HG03159 (cell line): ENCODE measurements around the gene CLUH.
"Not testable (repeated sequence)": the region's sequence is repeated elsewhere in the genome, so short reads cannot be mapped to it uniquely, and the experiment has no call there.

Experiments
- ATAC-seq: cut with Tn5 transposase; IDR thresholded peaks from one replicate; pipeline ENCODE4 v1.9.1; 2021; ENCODE audit warnings: mild to moderate bottlenecking, moderate library complexity; ENCODE audit not compliant: unreplicated experiment

Gene CLUH

GRCh38 chr17:2688351-2689342 lies 22.9 kb downstream of the CLUH start:
- ATAC-seq: no peak

- ATAC-seq: no peak
These were observed 24.5 kb downstream of the CLUH start for GRCh38 chr17:2687074-2687418.

GRCh38 chr17:2685696-2686095 lies 25.9 kb downstream of the CLUH start:
- ATAC-seq: no peak

- ATAC-seq: no peak
These were observed 27.0 kb downstream of the CLUH start for GRCh38 chr17:2684549-2684948.

- ATAC-seq: no peak
These were observed 27.7 kb downstream of the CLUH start for GRCh38 chr17:2683912-2684311.

- ATAC-seq: no peak
These were observed 29.2 kb downstream of the CLUH start for GRCh38 chr17:2682176-2682938.

- no peak for ATAC-seq
These were observed 29.9 kb downstream of the CLUH start for GRCh38 chr17:2681650-2682049.

- no peak for ATAC-seq
These were observed 30.6 kb downstream of the CLUH start for GRCh38 chr17:2680961-2681360.

- ATAC-seq: not testable (repeated sequence)
These were observed 32.3 kb downstream of the CLUH start for GRCh38 chr17:2679247-2679646.

- no peak for ATAC-seq
These were observed 39.5 kb downstream of the CLUH start for GRCh38 chr17:2672026-2672425.

GRCh38 chr17:2660410-2660809 lies 51.2 kb downstream of the CLUH start:
- ATAC-seq: not testable (repeated sequence)

- ATAC-seq: not testable (repeated sequence)
These were observed 52.2 kb downstream of the CLUH start for GRCh38 chr17:2659337-2659736.

- no peak for ATAC-seq
These were observed 55.3 kb downstream of the CLUH start for GRCh38 chr17:2656283-2656682.

- no peak for ATAC-seq
These were observed 56.0 kb downstream of the CLUH start for GRCh38 chr17:2655546-2655945.

GRCh38 chr17:2652911-2653310 lies 58.7 kb downstream of the CLUH start:
- not testable (repeated sequence) for ATAC-seq

- no peak for ATAC-seq
These were observed 62.4 kb downstream of the CLUH start for GRCh38 chr17:2649191-2649590.

GRCh38 chr17:2647957-2648356 lies 63.6 kb downstream of the CLUH start:
- no peak for ATAC-seq

- ATAC-seq: no peak
These were observed 66.6 kb downstream of the CLUH start for GRCh38 chr17:2644971-2645370.
